Measurements from ENCODE around the gene SLC26A1.

GRCh38 chr4:955161-955921 is 37.9 kb downstream of the SLC26A1 start:
- TF ChIP-seq CTCF (IDR thresholded peaks at IDR 0.05) (no peak), EZH2 (IDR thresholded peaks at IDR 0.05) (no peak), EZH2phosphoT487 (IDR thresholded peaks at IDR 0.05) (no peak)
